GM21381 (cell line): ENCODE measurements around the gene CIC.

Experiments
- ATAC-seq: cut with Tn5 transposase; IDR thresholded peaks from one replicate; pipeline ENCODE4 v1.9.1; 2021; ENCODE audit warnings: mild to moderate bottlenecking, moderate library complexity; ENCODE audit not compliant: unreplicated experiment

Gene CIC

DNA sequence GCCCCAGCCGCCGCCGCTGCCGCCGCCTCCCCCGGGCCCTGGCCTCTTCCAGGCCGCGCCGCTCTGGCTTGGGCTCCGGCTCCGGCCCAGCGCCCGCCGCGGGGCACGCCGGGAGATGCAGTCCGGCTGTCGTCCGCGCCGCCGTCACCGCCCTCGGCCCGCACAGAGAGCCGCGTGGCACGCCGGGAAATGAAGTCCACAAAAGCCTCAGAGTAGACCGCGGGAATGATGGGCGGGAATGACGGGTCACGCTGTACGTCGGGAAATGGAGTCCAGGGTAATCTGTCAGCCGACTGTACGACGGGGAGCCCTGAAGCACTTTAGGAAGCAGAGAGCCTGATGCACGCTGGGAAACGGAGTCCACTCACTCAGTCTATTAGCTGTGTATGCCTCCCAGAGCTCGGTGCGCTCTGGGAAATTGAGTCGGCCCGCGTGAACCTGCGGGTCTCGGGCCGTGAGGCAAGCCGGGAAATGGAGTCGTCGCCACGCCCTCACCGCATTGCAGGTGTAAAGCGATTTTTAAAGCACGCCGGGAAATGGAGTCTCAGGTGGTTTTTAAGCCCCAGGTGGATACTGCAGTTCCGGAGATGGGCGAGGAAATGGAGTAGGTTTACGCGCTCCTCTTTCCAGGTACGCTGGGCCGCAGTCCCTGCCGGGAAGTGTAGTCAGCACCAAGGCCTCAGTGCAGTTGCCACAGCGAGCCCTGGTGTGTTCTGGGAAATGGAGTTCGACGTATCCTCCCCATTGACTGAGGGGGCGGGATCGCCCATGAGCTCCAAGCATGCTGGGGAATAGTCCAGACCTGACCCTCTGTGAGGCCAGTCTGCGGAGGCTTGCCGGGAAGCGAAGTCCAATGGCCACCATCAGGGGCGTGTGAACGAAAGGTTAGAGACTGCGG, 26.3 kb upstream of the CIC start, which contains the start of gene GSK3A:
GSK3A (minus strand) TSS at position 91 of the 898 bp plus-strand sequence. CDS start 137 bp downstream, outside the sequence.
- ATAC-seq = peak; percentile 58

DNA sequence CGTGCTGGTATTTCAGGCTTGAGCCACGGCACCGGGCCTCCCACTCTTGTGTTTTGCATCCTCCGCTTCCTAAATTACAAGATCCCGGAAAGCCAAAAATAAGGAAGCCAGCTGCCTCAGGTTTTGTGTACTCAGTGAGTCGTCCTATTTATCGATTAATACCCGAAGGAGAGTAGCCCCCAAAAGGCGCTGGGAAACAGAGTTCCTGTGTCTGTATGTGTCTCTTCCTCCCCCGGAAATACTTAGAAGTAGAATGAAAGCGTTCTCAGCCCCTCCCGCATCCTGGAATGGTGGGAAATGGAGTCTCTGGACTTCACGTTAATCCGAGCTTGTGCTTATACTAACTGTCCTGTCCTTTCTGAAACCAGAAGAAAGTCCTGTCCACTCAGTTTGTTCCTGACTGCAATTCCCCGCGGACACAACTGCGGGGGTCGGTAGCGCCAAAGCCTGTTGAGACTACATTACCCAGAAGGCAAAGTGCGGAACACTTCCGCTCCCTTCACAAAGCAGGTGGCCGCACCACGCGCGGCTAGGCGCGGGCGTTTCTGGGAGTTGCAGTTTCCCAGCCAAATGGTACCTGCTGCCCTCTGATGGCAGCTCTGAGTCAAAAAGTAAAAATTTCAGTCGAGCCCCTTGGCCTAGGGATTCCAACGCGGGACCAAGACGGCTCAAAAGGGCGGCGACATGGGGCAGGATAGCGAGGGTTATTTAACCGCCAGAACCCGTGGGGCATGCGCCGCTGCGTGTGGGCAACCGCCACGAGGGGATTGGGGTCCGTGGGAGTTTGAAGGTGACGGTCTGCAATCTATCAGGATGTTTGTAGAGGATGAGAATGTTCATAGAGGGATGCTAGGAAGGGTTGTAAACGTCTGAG, 24.5 kb upstream of the CIC start:
- ATAC-seq = peak; percentile 39

DNA sequence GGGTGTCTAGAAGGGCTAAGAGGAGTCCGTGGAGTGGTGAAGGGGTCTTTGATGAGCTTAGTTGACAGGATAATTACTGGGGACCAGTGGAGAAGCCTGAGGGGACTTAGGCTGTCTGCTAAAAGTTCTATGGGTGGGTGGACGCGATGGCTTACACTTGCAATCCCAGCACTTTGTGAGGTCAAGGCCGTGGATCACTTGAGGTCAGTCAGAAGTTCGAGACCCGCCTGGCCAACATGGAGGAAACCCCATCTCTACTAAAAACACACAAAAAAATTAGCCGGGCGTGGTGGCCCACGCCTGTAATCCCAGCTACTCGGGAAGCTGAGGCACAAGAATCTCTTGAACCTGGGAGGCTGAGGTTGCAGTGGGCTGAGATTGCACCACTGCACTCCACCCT, 23.8 kb upstream of the CIC start:
- ATAC-seq = no peak

DNA sequence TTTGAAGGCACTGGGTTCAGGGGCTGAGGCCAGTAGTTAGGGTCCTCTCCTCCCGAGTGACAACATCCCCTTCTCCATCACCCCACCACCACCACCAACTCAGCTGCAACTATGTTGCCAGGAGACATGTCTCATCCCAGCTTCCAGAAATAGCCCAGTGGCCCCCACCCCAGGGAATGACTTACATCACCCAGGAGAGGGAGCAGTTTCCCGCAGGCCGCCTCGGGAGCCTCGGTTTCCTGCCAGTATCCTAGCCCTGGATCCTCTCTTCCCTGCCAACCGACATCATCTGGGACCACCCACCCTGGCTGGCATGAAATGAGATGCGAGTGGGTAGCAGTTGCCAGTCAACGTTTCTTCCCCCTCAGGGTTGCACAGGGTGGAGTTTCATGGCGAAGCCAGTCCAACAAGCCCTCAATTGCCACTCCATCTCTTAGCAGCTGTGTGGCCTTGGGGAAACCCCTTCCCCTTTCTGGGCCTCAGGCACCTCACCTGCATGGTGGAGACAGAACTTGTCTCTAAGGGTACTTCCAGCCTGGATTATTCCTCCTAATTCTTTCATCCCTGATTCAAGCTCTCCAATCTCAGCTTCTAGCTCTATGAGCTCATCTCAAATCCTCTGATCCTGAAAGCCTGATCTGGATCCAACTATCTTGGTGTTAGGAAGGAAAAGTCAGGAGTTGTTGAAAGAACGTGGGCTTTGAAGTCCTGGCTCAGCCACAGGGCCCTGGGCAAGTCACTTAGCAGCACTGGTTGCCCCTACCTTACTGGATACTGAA, 22.7 kb upstream of the CIC start:
- no peak for ATAC-seq

DNA sequence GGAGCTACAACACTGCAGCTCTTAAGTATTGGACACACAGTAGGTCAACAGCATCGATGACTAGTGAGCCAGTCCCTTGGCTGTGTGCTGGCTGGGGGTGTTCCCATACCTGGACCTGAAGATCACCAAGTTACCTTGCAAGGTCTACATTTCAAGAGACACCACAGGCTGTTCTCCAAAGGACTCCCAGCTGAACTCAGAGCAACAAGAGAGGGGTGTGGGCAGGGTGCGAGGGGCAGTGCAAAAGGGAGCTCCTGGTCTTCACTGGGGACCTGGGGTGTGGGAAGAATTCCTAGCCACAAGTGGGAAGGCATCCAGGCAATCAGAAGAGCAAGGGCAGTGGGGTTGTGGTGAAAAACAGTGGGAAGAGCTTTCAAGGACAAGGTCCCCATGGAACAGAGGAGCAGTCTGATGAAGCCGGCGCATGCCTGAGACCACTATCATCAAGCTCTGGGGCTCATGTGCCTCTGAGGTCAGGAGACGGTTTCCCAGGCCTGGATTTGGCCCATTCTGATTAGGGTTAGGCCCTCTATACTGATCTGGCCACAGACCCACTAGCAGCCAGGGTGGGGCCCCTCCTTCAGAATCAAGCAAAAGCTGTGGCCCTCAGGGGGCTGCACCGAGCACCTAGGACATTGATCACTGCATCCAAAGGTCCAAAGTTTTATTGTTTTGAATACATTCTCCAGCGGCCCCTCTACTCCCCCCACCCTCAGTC, 22.0 kb upstream of the CIC start:
- no peak for ATAC-seq

DNA sequence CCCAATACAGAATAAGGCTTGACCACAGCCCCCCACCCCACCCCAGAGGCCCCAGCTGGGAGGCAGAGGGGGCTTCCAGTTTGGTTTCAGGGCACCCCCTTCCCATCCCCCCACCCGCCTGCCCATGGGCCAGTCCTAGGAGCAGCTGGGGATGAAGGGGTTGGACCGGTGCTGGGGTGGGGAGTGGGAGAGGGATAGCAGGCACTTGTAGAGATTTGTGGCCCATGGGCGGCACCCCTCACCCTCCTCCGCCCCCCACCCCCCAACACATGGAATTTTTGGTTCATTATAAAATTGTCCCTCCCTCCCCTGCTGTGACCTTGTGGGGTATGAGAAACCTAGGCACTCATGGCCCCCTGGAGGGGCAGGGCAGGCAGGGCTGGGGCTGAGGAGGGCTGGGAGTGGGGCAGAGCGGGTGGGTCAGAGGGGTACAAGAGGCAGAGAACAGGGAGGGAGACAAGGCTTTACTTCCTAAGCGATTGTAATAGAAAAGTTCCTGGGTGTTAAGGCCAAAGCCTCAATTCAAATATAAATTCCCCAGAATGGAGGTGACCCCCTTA, 21.3 kb upstream of the CIC start:
- no peak for ATAC-seq

DNA sequence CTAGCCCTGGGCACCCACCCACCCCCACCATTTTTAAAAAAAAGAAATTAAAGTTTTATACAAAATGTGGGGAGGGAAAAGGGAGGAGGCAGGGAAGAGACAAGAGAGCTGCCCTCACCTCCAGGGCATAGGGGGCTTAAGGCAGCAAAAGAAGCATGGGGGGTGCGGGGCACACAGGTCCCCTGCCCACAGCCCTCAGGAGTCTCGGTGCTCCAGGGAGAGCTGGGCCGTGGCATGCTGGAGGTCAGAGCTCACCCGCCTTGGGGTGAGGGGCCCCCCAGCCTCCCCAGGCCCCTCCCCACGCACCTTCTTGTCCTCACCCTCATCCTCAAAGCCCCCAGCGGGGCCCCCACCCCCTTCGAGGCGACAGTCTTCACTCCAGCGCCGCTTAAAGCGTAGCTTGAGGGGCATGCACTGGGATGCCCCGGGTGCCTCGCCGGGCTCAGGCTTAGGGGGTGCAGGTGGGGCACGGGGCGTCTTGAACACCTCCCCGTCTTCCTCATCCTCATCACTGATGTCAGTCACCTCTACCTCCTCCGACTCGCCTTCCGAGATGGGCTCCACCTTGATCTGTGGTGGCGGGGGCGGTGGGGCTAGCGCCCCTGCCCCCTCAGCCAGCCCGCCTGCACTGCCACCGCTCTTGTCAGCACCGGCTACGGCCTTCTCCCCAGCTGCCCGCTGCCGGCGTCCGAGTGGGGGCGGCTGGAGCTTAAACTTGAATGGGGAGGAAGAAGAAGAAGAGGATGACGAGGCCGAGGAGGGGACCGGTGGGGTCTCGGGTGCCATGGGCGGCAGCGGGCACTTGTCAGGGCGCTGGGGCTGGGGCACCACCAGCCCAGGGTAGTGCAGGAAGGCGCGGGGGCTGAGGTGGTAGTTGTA, 20.5 kb upstream of the CIC start:
- ATAC-seq = no peak

DNA sequence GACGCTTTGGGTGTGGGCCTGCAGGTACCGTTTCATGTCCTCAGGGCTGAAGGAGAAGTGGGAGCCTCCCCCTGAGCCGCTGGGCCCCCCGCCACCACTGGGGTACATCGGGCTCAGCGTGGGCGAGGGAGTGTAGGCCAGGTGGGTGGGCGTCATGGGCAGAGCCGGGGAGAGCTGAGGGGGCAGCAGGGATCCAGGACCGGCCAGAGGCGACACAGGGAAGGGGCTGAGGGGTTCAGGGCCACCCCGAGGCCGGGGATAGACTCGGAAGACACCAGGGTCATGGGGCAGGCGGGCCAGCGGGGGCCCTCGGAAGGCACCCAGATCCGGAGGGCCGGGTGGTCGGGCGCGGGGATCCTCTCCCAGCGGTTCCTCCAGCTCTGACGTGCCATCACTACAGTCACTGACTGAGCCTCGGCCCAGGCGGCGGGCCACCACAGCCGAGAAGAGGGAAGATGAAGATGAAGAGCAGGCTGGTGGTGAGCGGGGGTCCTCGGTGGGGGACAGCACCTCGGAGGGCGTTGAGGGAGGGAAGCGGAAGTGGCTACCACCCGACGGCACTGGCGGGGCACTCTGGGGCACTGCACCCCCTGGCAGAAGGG, 19.8 kb upstream of the CIC start:
- no peak for ATAC-seq

DNA sequence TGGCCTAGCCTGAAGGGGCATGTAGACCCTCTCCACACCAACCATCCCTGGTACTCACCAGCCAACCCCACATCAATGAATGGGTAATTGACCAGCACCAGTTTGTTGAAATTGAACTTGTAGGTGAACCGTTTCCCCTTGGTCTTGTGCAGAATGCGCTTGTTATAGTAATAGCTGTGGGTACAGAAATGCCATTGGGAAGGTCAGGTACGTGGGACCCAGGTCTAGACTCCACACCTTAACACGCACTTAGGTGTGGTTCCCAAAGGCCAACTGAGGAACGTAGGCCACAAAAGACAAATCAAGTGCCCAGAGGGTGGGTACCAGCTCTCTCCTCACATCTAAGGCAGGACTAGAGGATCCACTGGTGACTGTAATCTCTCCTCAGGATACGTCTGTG, 19.3 kb upstream of the CIC start:
- ATAC-seq = no peak

DNA sequence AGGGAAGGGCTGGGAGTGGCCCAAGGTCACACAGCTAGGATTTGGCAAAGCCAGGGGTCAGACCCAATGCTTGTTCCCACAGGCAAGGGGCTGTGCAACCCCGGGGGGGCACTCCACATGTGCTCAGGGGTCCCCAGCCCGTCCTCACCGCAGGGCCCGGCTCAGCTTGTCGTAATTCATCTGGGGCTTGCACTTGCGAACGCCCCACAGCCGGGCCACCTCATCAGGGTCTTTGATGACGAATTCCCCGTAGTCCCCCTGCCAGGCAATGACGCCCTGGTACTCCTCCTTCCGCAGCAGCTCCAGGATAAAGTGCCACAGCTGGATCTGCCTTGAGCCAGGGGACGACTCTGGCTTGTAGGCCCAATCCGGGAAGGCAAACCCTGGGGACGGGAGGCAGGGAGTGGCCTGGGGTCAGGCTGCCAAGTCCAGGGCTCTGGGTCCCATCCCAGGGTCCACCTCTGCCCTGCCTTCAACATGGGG, 18.8 kb upstream of the CIC start:
- no peak for ATAC-seq

DNA sequence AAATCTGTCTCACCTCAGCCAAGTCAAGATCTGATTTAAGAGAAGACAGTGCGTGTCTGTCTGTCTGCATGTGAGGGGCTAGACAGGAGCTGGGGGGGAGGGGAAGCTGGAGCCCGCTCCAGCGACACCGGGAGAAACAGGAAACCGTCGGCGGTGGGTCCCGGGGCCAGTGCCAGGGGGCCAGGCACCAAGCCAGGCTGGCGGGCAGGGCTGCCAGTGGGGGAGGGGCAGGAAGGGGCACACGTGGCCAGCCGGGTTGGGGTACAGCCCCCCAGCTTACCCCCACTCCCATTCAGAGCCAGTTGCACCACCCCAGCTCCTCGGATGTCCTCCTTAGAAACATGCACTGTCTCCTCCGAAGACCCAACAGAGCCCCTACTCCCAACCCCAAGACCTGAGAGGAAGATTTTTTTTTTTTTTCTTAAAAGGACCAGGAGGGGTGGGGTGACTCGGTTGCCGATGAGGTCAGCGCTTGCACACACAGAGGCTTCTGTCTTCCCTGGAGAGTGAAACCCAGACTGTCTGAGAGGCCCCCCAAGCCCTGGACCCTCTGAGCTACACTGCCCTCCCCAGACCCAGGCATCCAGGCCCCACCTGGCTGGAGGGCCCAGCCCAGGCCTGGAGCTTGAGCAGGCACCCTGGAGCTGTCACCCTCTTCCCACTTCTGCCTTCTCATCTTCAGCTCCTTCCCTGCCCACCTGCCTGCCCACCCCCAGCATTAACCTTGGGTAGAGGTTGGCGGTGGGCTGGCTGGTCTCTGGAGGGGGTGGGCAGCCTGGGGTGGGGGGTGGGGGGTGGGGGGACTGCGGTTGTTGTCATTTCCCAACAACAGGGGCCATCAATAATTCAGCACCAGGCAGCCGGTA, 18.2 kb upstream of the CIC start:
- ATAC-seq = no peak

DNA sequence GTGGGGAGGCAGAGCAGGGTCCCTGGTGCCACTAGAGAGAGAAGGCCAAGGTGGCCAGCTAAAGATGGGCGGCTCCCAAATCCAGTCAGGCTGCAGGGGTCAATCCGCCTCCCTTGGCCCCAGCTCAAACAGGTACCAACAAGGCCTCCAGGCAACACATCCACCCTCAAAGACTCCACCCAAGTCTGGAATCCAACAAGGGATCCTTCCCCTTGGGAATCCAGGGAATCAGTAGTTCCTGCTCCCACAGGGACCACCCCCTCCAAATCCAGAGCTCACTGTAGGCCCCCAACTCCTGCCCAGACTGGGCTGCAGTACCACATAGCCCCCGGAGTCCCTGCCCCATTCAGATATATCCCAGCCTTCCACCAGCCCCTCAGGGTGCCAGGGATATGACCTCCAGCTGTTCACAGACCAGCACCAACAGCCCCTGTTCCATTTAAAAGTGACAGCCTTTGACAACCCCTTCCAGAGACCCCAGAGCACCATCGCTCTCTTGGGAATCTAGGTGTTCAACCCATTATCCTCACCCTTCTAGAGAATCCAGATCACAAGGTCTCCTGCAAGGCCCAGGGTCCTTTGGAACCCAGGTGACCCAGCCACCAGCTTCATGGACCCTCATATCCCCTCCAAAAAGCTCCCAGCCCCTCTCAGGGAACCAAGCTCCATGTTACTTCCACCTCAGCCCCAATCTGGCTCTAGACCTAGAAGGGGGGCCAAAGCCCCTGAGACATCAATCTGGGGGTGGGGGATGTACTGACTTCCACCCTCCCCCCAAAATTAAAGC, 17.3 kb upstream of the CIC start:
- ATAC-seq = no peak

DNA sequence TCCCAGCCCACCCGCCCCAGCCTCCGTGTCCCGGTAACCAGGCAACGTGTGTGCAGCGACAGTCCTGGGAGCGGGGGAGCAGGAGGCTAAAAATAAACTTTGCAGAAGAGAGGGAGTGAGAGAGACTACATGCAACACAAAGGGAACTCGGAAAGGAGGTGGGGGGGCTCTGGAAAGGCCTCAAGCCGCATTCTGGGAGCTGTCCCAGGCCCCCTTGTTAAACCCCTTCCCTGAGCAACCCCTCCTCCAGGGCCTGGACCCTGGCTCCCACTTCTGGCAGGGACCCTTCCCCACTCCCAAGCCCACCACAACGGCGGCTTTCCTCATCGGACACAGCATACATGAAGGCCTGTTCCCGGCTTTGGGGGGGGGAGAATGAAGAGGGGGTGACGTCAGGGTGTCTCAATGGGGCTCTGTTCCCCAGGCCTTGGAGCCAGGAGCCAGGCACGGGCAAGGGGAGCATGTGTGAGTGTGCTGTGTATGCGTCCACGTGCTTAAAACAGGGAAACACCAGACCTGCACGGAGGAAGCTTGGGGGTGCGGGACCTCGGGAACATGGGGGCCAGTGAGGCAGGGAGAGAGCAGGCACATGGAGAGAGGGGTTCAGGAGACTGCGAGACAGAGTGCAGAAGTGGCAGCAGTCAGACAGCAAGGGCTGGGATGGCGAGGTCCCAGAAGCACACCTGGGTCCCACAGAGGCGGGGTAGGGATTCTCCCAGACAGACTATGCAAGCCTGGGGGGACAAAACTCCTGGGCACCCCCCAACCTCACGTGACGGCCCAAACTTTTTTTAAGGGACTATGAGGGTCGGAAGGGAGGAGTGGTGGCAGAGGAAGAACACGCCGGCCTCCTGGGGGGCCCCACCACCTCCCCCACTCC, 16.4 kb upstream of the CIC start:
- ATAC-seq = no peak

DNA sequence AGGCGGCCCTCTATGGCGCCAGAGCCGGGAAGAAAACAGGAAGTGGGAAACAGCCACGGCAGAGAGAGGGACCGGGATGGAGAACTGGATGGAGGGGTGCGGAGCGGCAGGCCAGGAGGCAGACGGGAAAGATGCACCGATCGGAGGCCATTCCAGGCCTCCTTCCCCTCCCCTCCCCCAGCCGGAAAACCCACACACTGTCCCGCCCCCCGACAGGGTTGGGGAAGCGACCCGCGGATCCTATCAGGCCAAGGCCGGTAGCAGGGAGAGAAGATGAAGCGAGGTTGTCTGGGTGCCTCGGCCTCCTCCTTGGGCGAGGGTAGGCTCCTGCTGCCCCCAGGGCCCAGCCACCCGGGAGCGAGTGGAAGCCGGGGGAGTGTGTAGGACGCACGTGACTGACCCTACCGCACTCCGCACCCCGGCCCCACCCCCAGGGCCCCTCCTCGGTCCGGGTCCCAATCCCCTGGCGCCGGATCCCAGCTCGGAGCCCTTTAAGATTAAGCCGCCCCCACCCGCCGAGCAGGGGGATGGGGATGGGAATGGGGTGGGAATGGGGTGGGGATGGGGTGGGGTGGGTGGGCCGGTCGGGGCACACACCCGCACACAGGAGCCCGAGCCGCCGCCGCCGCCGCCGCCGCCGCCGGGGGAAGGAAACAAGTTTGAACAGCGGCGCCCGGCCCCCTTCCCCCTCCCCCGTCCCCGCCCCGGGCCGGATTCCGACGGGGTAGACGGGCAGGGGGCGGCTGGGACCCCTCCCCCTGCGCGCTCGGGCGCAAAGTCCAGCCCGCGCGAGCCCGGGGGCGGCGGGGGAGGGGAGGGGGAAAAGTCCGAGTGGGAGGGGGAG, 15.6 kb upstream of the CIC start:
- no peak for ATAC-seq
